GM12874 (cell line): Measurements from ENCODE around the gene DDC.

ENCODE experiments used
- TF ChIP-seq, protein P1 (sequence below): IDR thresholded peaks from 2 replicates; pipeline ENCODE4 v1.5.1; 2011; ENCODE audit warnings: low read depth, mild to moderate bottlenecking, control low read depth, low read length, moderate library complexity; ENCODE audit not compliant: insufficient read depth

The DDC gene

DNA sequence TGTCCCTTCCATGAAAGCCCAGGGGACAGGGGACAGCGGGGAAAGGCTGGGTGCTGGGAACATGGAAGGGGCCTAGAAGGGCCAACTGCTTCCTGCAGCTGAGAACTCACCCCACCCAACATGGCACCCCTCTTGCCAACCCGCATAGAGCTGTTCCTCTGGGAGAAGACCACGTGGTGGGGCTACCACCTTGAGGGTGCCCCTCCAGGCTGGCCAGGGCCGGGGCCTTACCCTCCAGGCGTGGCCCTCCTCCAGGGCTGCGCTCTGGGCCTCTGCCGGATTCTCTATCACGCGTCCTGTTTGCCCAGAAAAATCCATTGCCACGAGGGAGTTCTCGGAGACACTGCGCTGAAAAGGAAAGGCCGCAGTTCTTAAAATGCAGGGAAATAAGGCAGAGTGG, 39.9 kb upstream of the DDC start:
- TF ChIP-seq, protein P1, sequence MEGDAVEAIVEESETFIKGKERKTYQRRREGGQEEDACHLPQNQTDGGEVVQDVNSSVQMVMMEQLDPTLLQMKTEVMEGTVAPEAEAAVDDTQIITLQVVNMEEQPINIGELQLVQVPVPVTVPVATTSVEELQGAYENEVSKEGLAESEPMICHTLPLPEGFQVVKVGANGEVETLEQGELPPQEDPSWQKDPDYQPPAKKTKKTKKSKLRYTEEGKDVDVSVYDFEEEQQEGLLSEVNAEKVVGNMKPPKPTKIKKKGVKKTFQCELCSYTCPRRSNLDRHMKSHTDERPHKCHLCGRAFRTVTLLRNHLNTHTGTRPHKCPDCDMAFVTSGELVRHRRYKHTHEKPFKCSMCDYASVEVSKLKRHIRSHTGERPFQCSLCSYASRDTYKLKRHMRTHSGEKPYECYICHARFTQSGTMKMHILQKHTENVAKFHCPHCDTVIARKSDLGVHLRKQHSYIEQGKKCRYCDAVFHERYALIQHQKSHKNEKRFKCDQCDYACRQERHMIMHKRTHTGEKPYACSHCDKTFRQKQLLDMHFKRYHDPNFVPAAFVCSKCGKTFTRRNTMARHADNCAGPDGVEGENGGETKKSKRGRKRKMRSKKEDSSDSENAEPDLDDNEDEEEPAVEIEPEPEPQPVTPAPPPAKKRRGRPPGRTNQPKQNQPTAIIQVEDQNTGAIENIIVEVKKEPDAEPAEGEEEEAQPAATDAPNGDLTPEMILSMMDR: no peak

DNA sequence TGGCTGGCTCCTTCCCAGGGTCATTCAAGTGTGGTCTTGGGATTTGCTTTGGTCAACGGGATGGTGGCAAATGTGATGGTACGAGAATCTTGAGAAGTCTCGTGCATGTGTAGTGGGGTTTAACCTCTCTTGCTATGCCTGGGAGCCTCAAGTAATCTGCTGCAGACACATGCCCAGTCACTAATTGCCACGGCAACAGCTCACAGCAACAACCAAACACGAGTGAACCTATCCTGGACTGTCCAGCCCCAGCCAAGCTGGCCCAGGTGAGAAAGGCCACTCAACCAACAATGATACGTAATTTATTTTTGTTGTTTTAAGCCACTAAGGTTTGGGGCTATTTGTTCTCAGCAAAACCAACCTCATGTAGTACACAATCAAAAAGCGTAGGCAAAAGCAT, 38.1 kb upstream of the DDC start:
- TF ChIP-seq, protein P1: no peak

DNA sequence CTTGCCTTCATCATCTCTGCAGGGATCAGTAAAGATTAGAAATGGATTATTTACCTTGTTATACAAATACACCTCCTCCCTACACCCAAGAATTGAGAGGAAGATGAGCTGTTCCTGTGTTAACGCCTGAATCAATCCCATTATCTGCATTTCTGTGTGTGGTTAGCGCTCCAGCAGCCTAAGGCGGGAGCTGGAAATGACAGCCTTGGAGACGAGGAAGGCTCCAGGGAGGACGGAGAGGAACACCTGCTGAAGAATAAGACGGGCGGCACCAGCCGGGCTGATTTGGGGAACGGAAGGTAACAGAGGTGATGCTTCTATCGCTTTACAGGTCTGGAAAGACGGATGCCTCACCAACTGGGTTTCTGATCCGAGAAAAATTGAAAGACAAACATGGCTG, 34.2 kb upstream of the DDC start:
- TF ChIP-seq, protein P1: no peak

DNA sequence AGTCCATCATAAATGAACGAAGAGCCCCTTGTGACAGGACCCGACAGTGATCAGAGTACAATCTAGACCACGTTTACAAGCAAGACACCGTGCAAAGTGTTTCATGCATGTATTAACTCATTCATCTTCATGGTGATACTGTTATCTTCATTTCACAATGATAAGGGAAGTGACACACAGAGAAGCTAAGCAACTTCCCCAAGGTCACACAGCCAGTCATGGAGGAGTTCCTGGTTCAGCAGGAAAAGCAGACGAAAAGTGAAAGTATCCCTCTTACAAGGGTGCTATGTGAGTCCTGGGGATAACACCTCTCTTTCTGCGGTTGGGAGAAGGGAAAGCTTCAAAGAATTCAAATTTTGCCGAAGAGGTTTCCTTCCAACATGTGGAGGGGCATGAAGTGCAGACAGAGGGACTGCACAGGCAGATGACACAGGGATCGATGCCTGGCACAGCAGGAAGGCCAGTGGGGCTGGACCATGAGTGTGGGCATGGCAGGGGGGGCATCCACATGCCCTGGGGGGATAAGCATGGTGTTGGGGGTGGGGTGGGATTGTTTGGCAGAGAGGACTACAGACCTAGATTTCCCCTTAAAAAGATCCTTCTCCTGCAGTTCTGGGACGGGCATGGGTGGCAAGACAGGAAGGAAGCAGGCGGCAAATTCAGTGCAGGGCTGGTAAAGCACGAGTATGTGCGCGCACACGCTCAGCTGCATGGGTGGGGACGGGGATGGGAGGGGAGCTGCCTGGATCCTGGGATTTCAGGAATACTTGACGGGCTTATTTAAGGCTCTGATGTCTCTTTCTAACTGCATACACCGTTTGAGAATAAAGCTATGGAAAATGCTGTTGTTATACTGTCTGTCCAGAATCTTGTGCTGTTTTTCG, 33.5 kb upstream of the DDC start:
- TF ChIP-seq, protein P1: no peak

DNA sequence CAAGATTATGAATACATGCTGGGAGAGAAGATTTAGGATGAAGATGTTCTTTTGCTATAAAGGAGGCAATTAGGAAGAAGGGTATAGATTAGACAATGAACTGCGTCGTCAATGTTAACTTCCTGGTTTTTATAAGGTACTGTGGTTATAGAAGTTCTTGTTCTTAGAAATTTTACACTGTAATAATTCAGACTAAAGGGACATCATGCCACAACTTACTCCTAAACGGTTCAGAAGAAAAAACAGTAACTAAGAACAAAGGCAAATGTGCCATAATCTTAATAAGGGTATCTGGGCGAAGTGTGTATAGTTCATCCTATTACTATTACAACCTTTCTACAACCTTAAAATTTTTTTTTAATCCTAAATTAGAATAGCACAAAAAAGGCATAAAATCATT, 31.3 kb upstream of the DDC start:
- TF ChIP-seq, protein P1: no peak

DNA sequence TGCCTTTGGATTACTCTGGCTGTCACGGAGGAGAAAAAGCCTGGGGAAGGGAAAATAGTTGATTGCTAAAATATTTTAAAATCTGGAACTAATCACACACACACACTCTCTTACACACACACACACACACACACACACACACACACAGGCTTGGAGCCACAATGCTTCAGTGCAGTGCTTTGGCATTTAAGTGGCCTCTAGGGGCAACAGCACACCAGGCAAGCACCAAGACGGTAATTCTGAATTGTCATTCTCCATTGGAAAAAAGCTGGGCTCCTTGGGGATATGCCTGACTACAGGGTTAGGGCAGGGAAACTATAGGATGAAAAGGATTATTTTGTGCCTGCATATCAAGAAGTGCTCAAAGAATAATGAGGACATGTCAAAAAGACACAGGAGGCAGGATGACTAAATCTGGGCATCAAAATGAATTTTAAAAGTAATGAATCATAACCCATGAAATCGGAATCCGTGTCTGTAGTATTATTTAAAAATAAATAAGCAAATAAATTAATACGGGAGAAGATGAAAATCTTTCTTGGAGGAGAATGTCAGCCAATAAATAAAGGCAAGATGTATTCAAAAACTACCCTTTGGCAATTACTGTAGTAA, 30.4 kb upstream of the DDC start:
- TF ChIP-seq, protein P1: peak; percentile 45

DNA sequence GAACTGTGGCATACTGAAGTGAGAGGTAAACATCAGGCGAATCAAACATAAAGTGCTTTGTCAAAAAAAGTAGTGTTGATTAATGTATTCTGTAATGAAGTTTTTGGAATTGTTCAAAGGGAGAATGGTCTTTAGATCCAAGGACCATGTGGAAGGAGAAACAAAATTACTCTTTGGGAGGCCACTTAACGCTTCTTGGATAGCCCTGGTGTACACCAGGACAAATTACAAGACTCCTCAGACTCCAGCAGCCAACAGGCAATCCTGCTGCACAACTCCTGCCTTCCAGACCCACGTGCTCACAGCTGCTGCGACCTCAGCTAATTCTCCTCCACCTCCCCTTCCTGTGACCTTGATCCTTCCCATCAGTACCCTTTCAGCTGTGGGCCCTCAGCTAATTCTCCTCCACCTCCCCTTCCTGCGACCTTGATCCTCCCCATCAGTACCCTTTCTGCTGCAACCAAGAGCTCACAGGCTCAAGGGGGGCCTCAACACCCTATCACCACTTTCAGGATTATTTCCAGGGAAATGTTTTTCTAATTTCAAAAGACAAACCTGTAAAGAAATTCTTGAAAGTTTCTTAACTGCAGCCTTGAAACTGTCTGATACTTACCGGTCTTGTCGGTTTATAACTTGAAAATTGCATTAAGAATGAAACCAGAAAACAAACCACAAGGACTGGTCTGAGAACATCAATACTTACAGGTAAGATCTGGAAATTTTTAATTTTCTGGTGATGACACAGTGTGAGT, 29.7 kb upstream of the DDC start:
- TF ChIP-seq, protein P1: no peak
